ENCODE data around the gene EHMT1. TPM values are rescaled to one million over a fixed set of nuclear protein-coding genes. Genes with fewer than 3 reads are reported as not detected.

Gene EHMT1
- total RNA-seq, 4 donors from 2014 or later = 77.1 to 149 (median 86.6) TPM

DNA sequence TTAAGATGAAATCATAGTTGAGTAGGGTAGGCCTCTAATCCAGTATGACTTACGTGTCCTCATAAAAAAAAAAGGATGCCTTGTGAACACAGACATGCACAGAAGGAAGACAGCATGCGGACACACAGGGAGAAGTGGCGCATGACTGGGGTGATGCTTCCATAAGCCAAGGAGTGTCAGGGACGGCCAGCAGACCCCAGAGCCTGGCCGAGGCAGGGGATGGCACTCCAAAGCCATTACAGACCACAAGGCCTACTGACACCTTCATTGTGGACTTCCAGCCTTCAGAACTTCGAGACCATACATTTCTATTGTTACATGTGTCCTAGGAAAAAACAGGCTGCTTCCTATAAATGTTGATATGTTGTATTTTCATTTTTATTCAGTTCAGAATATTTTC, 19.9 kb downstream of the EHMT1 start:
- DNase-seq (ENCODE audit: low spot score in 2 of 2) = no peak
- Histone ChIP-seq H3K9me3 (no peaks in the 10 kb centered on the region), H3K27me3 (no peaks in the 10 kb centered on the region), H3K36me3 (peaks cover under 1% of the 10 kb centered on the region), H3K4me1 (peaks cover 5% of the 10 kb centered on the region), H3K4me3 (no peak overlapping the region), H3K27ac (no peak overlapping the region)
- no peak for TF ChIP-seq POLR2A (IDR thresholded peaks at IDR 0.05)
- TF ChIP-seq, protein P1, sequence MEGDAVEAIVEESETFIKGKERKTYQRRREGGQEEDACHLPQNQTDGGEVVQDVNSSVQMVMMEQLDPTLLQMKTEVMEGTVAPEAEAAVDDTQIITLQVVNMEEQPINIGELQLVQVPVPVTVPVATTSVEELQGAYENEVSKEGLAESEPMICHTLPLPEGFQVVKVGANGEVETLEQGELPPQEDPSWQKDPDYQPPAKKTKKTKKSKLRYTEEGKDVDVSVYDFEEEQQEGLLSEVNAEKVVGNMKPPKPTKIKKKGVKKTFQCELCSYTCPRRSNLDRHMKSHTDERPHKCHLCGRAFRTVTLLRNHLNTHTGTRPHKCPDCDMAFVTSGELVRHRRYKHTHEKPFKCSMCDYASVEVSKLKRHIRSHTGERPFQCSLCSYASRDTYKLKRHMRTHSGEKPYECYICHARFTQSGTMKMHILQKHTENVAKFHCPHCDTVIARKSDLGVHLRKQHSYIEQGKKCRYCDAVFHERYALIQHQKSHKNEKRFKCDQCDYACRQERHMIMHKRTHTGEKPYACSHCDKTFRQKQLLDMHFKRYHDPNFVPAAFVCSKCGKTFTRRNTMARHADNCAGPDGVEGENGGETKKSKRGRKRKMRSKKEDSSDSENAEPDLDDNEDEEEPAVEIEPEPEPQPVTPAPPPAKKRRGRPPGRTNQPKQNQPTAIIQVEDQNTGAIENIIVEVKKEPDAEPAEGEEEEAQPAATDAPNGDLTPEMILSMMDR (IDR thresholded peaks at IDR 0.05) = no peak
- no peak for TF ChIP-seq POLR2AphosphoS5 (IDR thresholded peaks at IDR 0.05)
- no peak for TF ChIP-seq EP300 (IDR thresholded peaks at IDR 0.05)
- WGBS = 86% methylated on average over 6 of the region's 6 CpGs

DNA sequence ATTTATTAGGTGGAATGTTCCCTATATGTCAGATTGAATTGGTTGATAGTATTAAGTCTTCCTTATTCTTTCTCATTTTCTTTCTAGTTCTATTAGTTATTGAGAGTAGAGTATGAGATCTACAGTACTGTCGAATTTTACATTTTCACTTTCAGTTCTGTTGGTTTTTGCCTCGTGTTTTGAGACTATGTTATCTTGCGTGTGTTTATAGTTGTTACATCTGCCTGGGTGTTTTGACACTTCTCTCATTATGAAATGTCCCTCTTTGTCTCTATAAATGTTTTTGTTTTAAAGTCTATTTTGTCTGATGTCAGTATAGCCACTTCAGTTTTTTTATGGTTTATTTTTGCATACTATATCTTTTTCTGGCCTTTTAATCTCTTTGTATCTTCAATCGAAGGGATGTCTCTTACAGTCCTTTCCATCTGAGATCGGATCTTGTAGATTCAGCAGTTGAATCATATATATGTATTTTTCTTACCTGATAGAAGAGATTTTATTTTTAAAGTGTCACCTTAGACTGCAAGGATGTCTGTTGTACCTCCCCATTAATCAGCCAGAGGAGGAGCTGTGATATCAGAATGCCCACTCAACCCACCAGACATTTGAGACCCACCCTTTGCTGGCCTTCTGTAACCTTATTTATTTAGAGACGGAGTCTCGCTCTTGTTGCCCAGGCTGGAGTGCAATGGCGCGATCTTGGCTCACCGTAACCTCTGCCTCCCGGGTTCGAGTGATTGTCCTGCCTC, 20.7 kb downstream of the EHMT1 start:
- TF ChIP-seq EP300 (IDR thresholded peaks at IDR 0.05) = no peak
- 76% methylated on average over 12 of the region's 12 CpGs for WGBS
- H3K4me3 ChIP-seq = no peak overlapping the region
- H3K36me3 ChIP-seq = peaks cover 6% of the 10 kb centered on the region
- DNase-seq (ENCODE audit: low spot score in 2 of 2) = no peak
- peaks cover 5% of the 10 kb centered on the region for H3K4me1 ChIP-seq
- H3K27me3 ChIP-seq = no peaks in the 10 kb centered on the region
- no peaks in the 10 kb centered on the region for H3K9me3 ChIP-seq
- no peak overlapping the region for H3K27ac ChIP-seq

DNA sequence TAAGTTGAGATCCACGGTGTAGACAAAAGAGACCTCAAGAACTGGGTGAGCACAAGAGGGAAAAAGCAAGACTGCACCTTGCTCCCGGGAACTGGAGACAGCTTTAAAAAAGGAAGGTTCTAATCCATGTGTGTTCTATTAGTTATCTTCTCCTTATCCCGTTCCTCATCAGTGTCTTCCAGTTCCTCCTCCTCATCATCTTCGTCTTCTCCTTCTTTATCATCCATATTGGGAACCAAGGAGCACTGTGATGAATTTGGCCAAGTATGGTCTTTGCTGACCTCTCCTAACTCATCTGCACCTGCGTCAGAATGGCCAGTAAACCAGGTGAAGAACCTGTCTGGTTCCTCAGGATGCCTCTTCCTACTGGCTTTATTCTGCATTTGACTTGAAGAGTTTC, 22.1 kb downstream of the EHMT1 start:
- TF ChIP-seq EP300 (IDR thresholded peaks at IDR 0.05) = no peak
- TF ChIP-seq POLR2A (IDR thresholded peaks at IDR 0.05) = no peak
- TF ChIP-seq, protein P1 (IDR thresholded peaks at IDR 0.05) = no peak
- no peak for TF ChIP-seq POLR2AphosphoS5 (IDR thresholded peaks at IDR 0.05)
- WGBS = 86% methylated on average over 5 of the region's 5 CpGs
- peaks cover 6% of the 10 kb centered on the region for H3K36me3 ChIP-seq
- no peak overlapping the region for H3K27ac ChIP-seq
- H3K4me3 ChIP-seq = no peak overlapping the region
- H3K4me1 ChIP-seq = peaks cover 5% of the 10 kb centered on the region
- DNase-seq (ENCODE audit: low spot score in 2 of 2) = no peak
- H3K27me3 ChIP-seq = no peaks in the 10 kb centered on the region
- H3K9me3 ChIP-seq = no peaks in the 10 kb centered on the region

DNA sequence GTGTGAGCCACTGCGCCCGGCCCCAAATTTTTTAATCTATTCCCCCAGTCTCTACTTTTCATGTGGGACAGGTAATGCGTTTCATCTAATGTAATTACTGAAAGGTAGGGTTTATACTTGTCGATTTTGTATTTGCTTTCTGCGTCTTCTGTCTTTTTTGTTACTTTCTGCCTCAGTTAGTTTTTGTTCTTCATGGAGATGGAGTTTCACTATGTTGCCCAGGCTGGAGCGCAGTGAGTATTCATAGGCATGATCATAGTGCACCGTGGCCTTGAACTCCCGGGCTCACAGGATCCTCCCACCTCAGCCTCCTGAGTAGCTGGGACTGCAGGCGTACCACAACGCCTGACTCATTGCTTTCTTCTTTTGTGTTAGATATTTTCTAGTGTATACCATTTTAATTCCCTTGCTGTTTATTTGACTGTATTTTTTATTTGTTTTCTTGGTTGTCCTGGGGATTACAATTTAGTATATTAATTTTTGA, 23.4 kb downstream of the EHMT1 start:
- 95% methylated on average over 10 of the region's 10 CpGs for WGBS
- Histone ChIP-seq H3K27me3 (no peaks in the 10 kb centered on the region), H3K4me1 (peaks cover 5% of the 10 kb centered on the region), H3K9me3 (no peaks in the 10 kb centered on the region), H3K27ac (no peak overlapping the region), H3K36me3 (peaks cover 6% of the 10 kb centered on the region), H3K4me3 (no peak overlapping the region)
- no peak for DNase-seq (ENCODE audit: low spot score in 2 of 2)
- no peak for TF ChIP-seq EP300 (IDR thresholded peaks at IDR 0.05)

DNA sequence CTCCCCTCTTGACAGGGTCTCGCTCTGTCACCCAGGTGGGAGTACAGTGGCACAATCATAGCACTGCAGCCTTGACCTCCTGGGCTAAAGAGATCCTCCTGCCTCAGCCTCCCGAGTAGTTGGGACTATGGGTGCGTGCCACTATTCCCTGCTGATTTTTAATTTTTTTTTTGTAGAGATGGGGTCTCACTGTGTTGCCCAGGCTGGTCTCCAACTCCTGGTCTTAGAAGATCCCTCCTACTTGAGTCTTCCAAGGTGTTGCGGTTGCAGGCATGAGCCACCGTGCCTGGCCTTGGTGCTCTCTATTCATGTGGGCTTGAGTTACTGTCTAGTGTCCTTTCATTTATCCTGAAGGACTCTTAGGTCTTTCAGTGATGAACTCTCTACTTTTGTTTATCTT, 24.1 kb downstream of the EHMT1 start:
- DNase-seq (ENCODE audit: low spot score in 2 of 2) = no peak
- Histone ChIP-seq H3K4me3 (no peak overlapping the region), H3K4me1 (peaks cover 5% of the 10 kb centered on the region), H3K9me3 (no peaks in the 10 kb centered on the region), H3K36me3 (peaks cover 6% of the 10 kb centered on the region), H3K27ac (no peak overlapping the region), H3K27me3 (no peaks in the 10 kb centered on the region)
- TF ChIP-seq EP300 (IDR thresholded peaks at IDR 0.05) (no peak), POLR2AphosphoS5 (IDR thresholded peaks at IDR 0.05) (no peak), POLR2A (IDR thresholded peaks at IDR 0.05) (no peak)
- TF ChIP-seq, protein P1 (IDR thresholded peaks at IDR 0.05) = no peak
- WGBS = 97% methylated on average over 5 of the region's 5 CpGs

DNA sequence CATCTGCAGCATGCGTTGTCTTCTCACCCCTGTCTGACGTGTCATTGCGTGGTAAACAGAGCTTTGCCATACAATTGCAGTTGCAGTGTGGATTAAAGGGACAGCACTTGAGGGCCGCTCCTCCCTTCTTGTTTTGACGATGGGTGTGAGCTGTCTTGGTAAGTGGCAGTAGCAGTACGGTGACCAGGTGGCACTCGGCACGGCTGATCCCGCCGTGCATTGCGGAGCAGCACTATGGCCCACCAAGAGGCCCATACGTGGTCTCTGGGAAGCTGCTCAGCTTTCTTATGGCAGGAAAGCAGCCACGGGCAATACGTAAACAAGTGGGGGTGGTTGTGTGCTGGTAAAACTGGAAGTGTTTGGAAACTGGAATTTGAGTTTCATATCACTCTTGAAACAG, 25.1 kb downstream of the EHMT1 start:
- Histone ChIP-seq H3K4me3 (no peak overlapping the region), H3K36me3 (peaks cover 6% of the 10 kb centered on the region), H3K27ac (no peak overlapping the region), H3K9me3 (no peaks in the 10 kb centered on the region), H3K4me1 (peaks cover 5% of the 10 kb centered on the region), H3K27me3 (no peaks in the 10 kb centered on the region)
- no peak for DNase-seq (ENCODE audit: low spot score in 2 of 2)
- TF ChIP-seq POLR2A (IDR thresholded peaks at IDR 0.05) = no peak
- no peak for TF ChIP-seq POLR2AphosphoS5 (IDR thresholded peaks at IDR 0.05)
- no peak for TF ChIP-seq EP300 (IDR thresholded peaks at IDR 0.05)
- TF ChIP-seq, protein P1 (IDR thresholded peaks at IDR 0.05) = no peak
- WGBS = 96% methylated on average over 14 of the region's 14 CpGs
